ENCODE results near the gene FNDC8.

The FNDC8 gene

DNA sequence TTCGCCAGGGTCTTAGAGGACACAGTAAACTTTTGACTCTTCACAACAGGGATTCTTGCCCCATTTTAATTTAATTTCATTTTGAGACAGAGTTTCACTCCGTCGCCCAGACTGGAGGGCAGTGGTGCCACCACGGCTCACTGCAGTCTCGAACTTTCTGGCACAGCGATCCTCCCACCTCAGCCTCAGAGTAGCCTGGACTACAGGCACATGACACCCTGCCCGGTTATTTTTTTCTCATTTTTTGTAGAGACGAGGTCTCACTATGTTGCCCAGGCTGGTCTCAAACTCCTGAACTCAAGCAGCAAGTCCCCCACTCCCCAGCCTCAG is 21.0 kb downstream of the FNDC8 start:
- TF ChIP-seq, protein P1, sequence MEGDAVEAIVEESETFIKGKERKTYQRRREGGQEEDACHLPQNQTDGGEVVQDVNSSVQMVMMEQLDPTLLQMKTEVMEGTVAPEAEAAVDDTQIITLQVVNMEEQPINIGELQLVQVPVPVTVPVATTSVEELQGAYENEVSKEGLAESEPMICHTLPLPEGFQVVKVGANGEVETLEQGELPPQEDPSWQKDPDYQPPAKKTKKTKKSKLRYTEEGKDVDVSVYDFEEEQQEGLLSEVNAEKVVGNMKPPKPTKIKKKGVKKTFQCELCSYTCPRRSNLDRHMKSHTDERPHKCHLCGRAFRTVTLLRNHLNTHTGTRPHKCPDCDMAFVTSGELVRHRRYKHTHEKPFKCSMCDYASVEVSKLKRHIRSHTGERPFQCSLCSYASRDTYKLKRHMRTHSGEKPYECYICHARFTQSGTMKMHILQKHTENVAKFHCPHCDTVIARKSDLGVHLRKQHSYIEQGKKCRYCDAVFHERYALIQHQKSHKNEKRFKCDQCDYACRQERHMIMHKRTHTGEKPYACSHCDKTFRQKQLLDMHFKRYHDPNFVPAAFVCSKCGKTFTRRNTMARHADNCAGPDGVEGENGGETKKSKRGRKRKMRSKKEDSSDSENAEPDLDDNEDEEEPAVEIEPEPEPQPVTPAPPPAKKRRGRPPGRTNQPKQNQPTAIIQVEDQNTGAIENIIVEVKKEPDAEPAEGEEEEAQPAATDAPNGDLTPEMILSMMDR (IDR thresholded peaks at IDR 0.05; ENCODE audit: insufficient read depth, low read length): no peak
- TF ChIP-seq, protein P2, sequence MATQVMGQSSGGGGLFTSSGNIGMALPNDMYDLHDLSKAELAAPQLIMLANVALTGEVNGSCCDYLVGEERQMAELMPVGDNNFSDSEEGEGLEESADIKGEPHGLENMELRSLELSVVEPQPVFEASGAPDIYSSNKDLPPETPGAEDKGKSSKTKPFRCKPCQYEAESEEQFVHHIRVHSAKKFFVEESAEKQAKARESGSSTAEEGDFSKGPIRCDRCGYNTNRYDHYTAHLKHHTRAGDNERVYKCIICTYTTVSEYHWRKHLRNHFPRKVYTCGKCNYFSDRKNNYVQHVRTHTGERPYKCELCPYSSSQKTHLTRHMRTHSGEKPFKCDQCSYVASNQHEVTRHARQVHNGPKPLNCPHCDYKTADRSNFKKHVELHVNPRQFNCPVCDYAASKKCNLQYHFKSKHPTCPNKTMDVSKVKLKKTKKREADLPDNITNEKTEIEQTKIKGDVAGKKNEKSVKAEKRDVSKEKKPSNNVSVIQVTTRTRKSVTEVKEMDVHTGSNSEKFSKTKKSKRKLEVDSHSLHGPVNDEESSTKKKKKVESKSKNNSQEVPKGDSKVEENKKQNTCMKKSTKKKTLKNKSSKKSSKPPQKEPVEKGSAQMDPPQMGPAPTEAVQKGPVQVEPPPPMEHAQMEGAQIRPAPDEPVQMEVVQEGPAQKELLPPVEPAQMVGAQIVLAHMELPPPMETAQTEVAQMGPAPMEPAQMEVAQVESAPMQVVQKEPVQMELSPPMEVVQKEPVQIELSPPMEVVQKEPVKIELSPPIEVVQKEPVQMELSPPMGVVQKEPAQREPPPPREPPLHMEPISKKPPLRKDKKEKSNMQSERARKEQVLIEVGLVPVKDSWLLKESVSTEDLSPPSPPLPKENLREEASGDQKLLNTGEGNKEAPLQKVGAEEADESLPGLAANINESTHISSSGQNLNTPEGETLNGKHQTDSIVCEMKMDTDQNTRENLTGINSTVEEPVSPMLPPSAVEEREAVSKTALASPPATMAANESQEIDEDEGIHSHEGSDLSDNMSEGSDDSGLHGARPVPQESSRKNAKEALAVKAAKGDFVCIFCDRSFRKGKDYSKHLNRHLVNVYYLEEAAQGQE (IDR thresholded peaks at IDR 0.05; ENCODE audit: insufficient replicate concordance, low read depth): no peak
- TF ChIP-seq POLR2AphosphoS5 (IDR thresholded peaks at IDR 0.05; ENCODE audit: low read depth): no peak
- TF ChIP-seq SPI1 (IDR thresholded peaks at IDR 0.05; ENCODE audit: borderline replicate concordance, low read depth): no peak
- no peak for TF ChIP-seq GABPA (IDR thresholded peaks at IDR 0.05; ENCODE audit: low read depth)
- no peak overlapping the region for H3K27ac ChIP-seq (replicated peaks)
- no peak for DNase-seq (ENCODE audit: low read depth in 1 of 2, low spot score in 1 of 2)
- no peaks in the 10 kb centered on the region for H3K27me3 ChIP-seq (ENCODE audit: insufficient read depth, poor library complexity, severe bottlenecking)
- no peak overlapping the region; the same call in 1 of the 2 replicates for H3K4me3 ChIP-seq (replicated peaks; ENCODE audit: insufficient read depth, low read length)

DNA sequence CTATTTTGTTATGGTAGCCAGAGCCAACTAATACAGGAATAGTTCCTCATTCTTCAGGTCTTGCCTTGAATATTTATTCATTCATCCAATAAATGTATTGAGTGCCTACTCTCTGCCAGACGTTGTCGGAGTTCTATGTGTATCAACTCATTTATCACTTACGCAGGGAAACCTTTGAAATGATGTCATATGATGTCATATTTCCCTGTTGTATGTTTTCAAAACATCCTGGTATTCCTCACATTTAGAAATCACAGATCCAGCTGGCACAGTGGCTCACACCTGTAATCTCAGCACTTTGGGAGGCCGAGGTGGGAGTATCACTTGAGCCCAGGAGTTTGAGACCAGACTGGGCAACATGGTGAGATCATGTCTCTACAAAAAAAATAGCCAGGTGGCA is 23.4 kb downstream of the FNDC8 start:
- Histone ChIP-seq H3K27me3 (ENCODE audit: insufficient read depth, poor library complexity, severe bottlenecking) (no peaks in the 10 kb centered on the region), H3K4me3 (replicated peaks; ENCODE audit: insufficient read depth, low read length) (no peak overlapping the region), H3K27ac (replicated peaks) (no peak overlapping the region)
- TF ChIP-seq GABPA (IDR thresholded peaks at IDR 0.05; ENCODE audit: low read depth): no peak
- TF ChIP-seq, protein P1 (IDR thresholded peaks at IDR 0.05; ENCODE audit: insufficient read depth, low read length): no peak
- no peak for TF ChIP-seq SPI1 (IDR thresholded peaks at IDR 0.05; ENCODE audit: borderline replicate concordance, low read depth)
- TF ChIP-seq, protein P2 (IDR thresholded peaks at IDR 0.05; ENCODE audit: insufficient replicate concordance, low read depth): no peak
- TF ChIP-seq POLR2AphosphoS5 (IDR thresholded peaks at IDR 0.05; ENCODE audit: low read depth): no peak
- no peak for DNase-seq (ENCODE audit: low read depth in 1 of 2, low spot score in 1 of 2)

DNA sequence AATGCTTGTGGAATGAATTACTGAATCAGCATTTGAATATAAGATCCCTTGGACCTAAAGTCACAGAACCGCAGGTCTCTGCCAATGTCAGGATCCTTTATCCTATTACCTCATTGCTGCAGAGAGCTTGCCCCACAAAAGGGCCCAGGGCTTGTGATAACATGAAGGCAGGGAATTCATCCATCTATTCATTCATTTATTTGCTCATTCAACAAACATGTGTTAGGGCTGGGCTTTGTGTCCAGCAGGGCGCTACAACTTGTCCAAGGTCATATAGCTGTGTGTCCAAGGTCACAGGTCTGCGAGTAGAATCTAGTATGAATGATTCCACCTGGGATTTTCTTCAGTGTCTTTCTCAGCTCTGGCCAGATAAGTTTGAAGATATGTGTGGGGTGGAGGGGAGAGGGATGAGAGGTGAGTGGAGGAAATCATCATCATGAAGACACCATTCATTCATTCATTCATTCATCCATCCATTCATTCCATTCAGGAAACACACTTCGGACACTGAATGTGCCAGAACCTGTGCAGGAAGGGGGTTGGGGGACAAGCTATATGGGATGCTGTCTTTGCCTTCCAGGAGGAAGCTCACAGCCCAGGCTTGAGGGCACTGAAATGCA is 24.9 kb downstream of the FNDC8 start:
- Histone ChIP-seq H3K27me3 (ENCODE audit: insufficient read depth, poor library complexity, severe bottlenecking) (no peaks in the 10 kb centered on the region), H3K4me3 (replicated peaks; ENCODE audit: insufficient read depth, low read length) (no peak overlapping the region), H3K27ac (replicated peaks) (no peak overlapping the region)
- TF ChIP-seq, protein P1 (IDR thresholded peaks at IDR 0.05; ENCODE audit: insufficient read depth, low read length): no peak
- TF ChIP-seq SPI1 (IDR thresholded peaks at IDR 0.05; ENCODE audit: borderline replicate concordance, low read depth) (no peak), POLR2AphosphoS5 (IDR thresholded peaks at IDR 0.05; ENCODE audit: low read depth) (no peak), GABPA (IDR thresholded peaks at IDR 0.05; ENCODE audit: low read depth) (no peak)
- TF ChIP-seq, protein P2 (IDR thresholded peaks at IDR 0.05; ENCODE audit: insufficient replicate concordance, low read depth): no peak
- no peak for DNase-seq (ENCODE audit: low read depth in 1 of 2, low spot score in 1 of 2)

All from HL-60 (cell line).